ENCODE results near the gene TGFBR2.

TGFBR2 gene

GRCh38 chr3:30602946-30603345 is 3.5 kb upstream of the TGFBR2 start:
- DNase-seq (ENCODE audit: low spot score): no peak

GRCh38 chr3:30604093-30604492 is 2.3 kb upstream of the TGFBR2 start:
- DNase-seq (ENCODE audit: low spot score): no peak

- DNase-seq (ENCODE audit: low spot score): no peak
These were observed 1.8 kb upstream of the TGFBR2 start for GRCh38 chr3:30604558-30604957.

- DNase-seq (ENCODE audit: low spot score): no peak
These were observed 1.4 kb upstream of the TGFBR2 start for GRCh38 chr3:30605005-30605404.

GRCh38 chr3:30605706-30606300 is 598 bp upstream of the TGFBR2 start:
- DNase-seq (ENCODE audit: low spot score): no peak

- DNase-seq (ENCODE audit: low spot score): peak; percentile 59
These were observed 832 bp downstream of the TGFBR2 start for GRCh38 chr3:30607032-30607833.

- DNase-seq (ENCODE audit: low spot score): no peak
These were observed 2.2 kb downstream of the TGFBR2 start for GRCh38 chr3:30608598-30608947.

- DNase-seq (ENCODE audit: low spot score): no peak
These were observed 3.7 kb downstream of the TGFBR2 start for GRCh38 chr3:30609930-30610701.

- no peak for DNase-seq (ENCODE audit: low spot score)
These were observed 4.4 kb downstream of the TGFBR2 start for GRCh38 chr3:30610702-30611368.

- DNase-seq (ENCODE audit: low spot score): no peak
These were observed 5.4 kb downstream of the TGFBR2 start for GRCh38 chr3:30611613-30612436.

- no peak for DNase-seq (ENCODE audit: low spot score)
These were observed 6.2 kb downstream of the TGFBR2 start for GRCh38 chr3:30612437-30613132.

GRCh38 chr3:30613133-30613825 is 6.9 kb downstream of the TGFBR2 start:
- no peak for DNase-seq (ENCODE audit: low spot score)

GRCh38 chr3:30614373-30614772 is 8.0 kb downstream of the TGFBR2 start:
- DNase-seq (ENCODE audit: low spot score): no peak

- DNase-seq (ENCODE audit: low spot score): no peak
These were observed 8.5 kb downstream of the TGFBR2 start for GRCh38 chr3:30614943-30615342.

- no peak for DNase-seq (ENCODE audit: low spot score)
These were observed 9.4 kb downstream of the TGFBR2 start for GRCh38 chr3:30615615-30616346.

- DNase-seq (ENCODE audit: low spot score): no peak
These were observed 10.1 kb downstream of the TGFBR2 start for GRCh38 chr3:30616347-30617027.

GRCh38 chr3:30617069-30617468 is 10.7 kb downstream of the TGFBR2 start:
- no peak for DNase-seq (ENCODE audit: low spot score)

GRCh38 chr3:30617653-30618052 is 11.3 kb downstream of the TGFBR2 start:
- no peak for DNase-seq (ENCODE audit: low spot score)

GRCh38 chr3:30618526-30618925 is 12.1 kb downstream of the TGFBR2 start:
- no peak for DNase-seq (ENCODE audit: low spot score)

Measured in SW480 (cell line).